ENCODE data around the gene GAS2L3. TPM values are rescaled to one million over a fixed set of nuclear protein-coding genes. Genes with fewer than 3 reads are reported as not detected.
"Not testable (repeated sequence)": the region's sequence is repeated elsewhere in the genome, so short reads cannot be mapped to it uniquely, and the experiment has no call there.

The GAS2L3 gene
- total RNA-seq, 1 donor, result 38.0 TPM

DNA sequence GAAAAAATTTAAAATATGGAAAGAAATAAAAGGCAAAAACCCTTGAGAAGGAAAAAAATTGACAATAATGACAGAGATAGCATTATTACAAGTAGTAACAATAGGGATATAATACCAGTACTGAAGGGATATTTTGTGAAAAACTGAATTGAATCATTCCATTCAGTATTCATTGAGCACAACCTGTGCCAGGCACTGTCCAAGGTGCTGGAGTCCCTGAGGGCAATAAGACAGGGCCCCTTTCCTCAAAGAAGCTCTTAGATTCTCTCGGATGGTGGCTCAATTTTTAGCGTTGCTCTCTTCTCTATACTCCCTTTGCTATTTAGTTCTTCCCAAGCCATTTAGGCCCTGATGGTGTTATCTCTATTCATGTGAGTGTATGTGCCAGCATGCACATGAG is 34.3 kb upstream of the GAS2L3 start:
- DNase-seq (ENCODE audit: low read depth), result peak; percentile 36
- H3K4me3 ChIP-seq (ENCODE audit: low read depth, low read length), result no peak overlapping the region
- TF ChIP-seq, protein P1, sequence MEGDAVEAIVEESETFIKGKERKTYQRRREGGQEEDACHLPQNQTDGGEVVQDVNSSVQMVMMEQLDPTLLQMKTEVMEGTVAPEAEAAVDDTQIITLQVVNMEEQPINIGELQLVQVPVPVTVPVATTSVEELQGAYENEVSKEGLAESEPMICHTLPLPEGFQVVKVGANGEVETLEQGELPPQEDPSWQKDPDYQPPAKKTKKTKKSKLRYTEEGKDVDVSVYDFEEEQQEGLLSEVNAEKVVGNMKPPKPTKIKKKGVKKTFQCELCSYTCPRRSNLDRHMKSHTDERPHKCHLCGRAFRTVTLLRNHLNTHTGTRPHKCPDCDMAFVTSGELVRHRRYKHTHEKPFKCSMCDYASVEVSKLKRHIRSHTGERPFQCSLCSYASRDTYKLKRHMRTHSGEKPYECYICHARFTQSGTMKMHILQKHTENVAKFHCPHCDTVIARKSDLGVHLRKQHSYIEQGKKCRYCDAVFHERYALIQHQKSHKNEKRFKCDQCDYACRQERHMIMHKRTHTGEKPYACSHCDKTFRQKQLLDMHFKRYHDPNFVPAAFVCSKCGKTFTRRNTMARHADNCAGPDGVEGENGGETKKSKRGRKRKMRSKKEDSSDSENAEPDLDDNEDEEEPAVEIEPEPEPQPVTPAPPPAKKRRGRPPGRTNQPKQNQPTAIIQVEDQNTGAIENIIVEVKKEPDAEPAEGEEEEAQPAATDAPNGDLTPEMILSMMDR (IDR thresholded peaks at IDR 0.05; ENCODE audit: insufficient read depth, low read depth, low read length), result no peak

DNA sequence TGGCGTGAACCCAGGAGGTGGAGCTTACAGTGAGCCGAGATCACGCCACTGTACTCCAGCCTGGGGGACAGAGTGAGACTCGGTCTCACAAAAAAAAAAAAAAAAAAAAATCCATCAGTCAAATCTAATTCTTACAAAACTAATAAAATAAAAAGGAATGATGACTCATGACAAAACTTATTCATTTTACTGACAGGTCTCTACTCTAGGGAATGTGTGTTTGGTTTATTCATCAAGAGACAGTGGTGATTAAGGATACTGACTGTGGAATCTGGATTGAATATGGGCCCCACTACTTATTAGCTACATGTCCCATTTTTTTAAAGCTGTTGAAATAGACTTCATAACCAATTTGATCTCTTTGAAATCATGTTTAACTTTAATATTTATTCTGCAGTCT is 29.3 kb upstream of the GAS2L3 start:
- H3K4me3 ChIP-seq (ENCODE audit: low read depth, low read length), result no peak overlapping the region
- TF ChIP-seq, protein P1 (IDR thresholded peaks at IDR 0.05; ENCODE audit: insufficient read depth, low read depth, low read length), result no peak
- no peak for DNase-seq (ENCODE audit: low read depth)

DNA sequence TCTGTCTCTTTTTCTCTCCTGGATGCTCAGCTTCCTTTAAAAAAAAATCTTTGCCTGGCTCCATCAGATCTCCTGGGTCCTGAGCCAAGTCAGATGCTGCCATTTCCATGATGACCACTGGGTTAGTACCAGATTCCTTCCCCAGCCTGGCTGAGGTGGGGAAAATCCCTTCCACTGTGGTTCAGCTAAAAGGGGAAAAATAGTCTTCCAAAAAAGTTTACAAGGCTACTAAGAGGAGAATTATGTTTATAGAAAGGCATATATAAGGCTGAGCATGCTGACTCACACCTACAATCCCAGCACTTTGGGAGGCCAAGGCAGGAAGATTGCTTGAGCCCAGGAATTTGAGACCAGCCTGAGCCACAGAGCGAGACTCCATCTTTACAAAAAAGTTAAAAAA is 28.4 kb upstream of the GAS2L3 start:
- no peak for DNase-seq (ENCODE audit: low read depth)
- H3K4me3 ChIP-seq (ENCODE audit: low read depth, low read length), result no peak overlapping the region
- TF ChIP-seq, protein P1 (IDR thresholded peaks at IDR 0.05; ENCODE audit: insufficient read depth, low read depth, low read length), result no peak

DNA sequence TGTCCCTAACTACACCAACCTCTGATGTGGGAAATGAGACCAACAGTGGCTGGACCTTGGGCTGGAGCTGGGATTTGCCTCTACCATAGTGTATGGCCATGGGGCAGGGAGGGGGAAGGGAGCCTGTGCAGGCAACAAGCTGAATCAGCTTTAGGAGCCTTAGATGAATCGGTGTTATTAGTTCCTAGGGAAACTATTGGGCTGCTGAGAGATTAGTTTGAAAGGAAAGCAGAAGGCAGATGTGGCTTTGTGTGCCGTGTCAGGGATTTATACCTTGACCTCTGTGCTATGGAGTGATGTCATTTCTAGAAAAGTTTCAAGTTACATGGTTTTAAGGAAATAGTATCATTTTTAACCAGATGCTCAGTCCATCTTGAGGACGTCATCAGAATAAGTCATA is 19.5 kb upstream of the GAS2L3 start:
- no peak overlapping the region for H3K4me3 ChIP-seq (ENCODE audit: low read depth, low read length)
- peak; percentile 30 for DNase-seq (ENCODE audit: low read depth)
- TF ChIP-seq, protein P1 (IDR thresholded peaks at IDR 0.05; ENCODE audit: insufficient read depth, low read depth, low read length), result no peak

GRCh38 chr12:100554608-100555077 is 18.8 kb upstream of the GAS2L3 start:
- TF ChIP-seq, protein P1 (IDR thresholded peaks at IDR 0.05; ENCODE audit: insufficient read depth, low read depth, low read length), result peak; percentile 98
- no peak overlapping the region for H3K4me3 ChIP-seq (ENCODE audit: low read depth, low read length)
- peak; percentile 88 for DNase-seq (ENCODE audit: low read depth)

GRCh38 chr12:100555722-100556121 is 17.8 kb upstream of the GAS2L3 start:
- TF ChIP-seq, protein P1 (IDR thresholded peaks at IDR 0.05; ENCODE audit: insufficient read depth, low read depth, low read length), result no peak
- H3K4me3 ChIP-seq (ENCODE audit: low read depth, low read length), result no peak overlapping the region
- peak; percentile 26 for DNase-seq (ENCODE audit: low read depth)

DNA sequence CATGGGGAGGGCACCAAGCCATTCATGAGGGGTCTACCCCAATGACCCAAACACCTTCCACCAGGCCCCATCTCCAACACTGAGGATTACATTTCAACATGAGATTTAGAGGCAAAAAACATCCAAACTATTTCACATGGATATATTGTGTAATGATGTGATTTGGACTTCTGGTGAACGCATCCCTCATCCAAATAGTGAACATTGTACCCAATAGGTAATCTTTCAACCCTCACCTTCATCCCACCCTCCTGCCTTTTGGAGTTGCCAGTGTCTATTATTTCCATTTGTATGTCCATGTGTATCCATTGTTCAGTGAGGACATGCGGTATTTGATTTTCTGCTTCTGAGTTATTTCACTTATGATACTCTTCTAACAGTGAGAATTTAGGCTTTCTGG is 16.1 kb upstream of the GAS2L3 start:
- no peak overlapping the region for H3K4me3 ChIP-seq (ENCODE audit: low read depth, low read length)
- DNase-seq (ENCODE audit: low read depth), result no peak
- TF ChIP-seq, protein P1 (IDR thresholded peaks at IDR 0.05; ENCODE audit: insufficient read depth, low read depth, low read length), result no peak

DNA sequence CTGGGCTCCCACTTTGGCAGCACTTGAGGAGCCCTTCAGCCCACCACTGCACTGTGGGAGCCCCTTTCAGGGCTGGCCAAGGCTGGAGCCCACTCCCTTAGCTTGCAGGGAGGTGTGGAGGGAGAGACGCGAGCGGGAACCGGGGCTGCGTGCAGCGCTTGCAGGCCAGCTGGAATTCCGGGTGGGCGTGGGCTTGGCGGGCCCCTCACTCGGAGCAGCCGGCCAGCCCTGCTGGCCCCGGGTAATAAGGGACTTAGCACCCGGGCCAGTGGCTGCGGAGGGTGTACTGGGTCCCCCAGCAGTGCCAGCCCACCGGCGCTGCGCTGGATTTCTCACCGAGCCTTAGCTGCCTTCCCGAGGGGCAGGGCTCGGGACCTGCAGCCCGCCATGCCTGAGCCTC is 14.2 kb upstream of the GAS2L3 start:
- not testable (repeated sequence) for DNase-seq (ENCODE audit: low read depth); H3K4me3 ChIP-seq (ENCODE audit: low read depth, low read length)
